ENCODE data around the gene LHB. TPM values are rescaled to one million over a fixed set of nuclear protein-coding genes. Genes with fewer than 3 reads are reported as not detected.

The LHB gene
- total RNA-seq, 1 experiment from 2014 or later: 0.68 TPM

GRCh38 chr19:49006905-49007304 is 10.0 kb downstream of the LHB start:
- no peaks in the 10 kb centered on the region for H3K27me3 Mint-ChIP-seq (ENCODE audit: insufficient read depth, unreplicated experiment)
- CTCF ChIA-PET: interaction anchor here (1.4 kb wide), 1 partner anchor 91 kb away, joined by 3 read pairs; no protein-coding TSS in a partner anchor

GRCh38 chr19:49004964-49005614 is 11.8 kb downstream of the LHB start:
- Mint-ChIP-seq H3K9me3 (ENCODE audit: unreplicated experiment) (no peaks in the 10 kb centered on the region), H3K4me1 (ENCODE audit: low read depth, unreplicated experiment) (no peaks in the 10 kb centered on the region), H3K27ac (ENCODE audit: unreplicated experiment) (no peak overlapping the region), H3K36me3 (ENCODE audit: insufficient read depth, unreplicated experiment) (peaks cover 66% of the 10 kb centered on the region), H3K27me3 (ENCODE audit: insufficient read depth, unreplicated experiment) (no peaks in the 10 kb centered on the region), H3K4me3 (ENCODE audit: unreplicated experiment) (no peak overlapping the region)
- Histone ChIP-seq H3K4me3 (ENCODE audit: low read depth, low read length) (no peak overlapping the region), H3K36me3 (ENCODE audit: control insufficient read depth, insufficient read depth, low read length) (peaks cover 1% of the 10 kb centered on the region; the same call in 1 of the 2 replicates), H3K27me3 (replicated peaks; ENCODE audit: control insufficient read depth, insufficient read depth, low read length) (no peaks in the 10 kb centered on the region), H3K9me3 (no peaks in the 10 kb centered on the region), H3K4me1 (no peaks in the 10 kb centered on the region)
- TF ChIP-seq, protein P1, sequence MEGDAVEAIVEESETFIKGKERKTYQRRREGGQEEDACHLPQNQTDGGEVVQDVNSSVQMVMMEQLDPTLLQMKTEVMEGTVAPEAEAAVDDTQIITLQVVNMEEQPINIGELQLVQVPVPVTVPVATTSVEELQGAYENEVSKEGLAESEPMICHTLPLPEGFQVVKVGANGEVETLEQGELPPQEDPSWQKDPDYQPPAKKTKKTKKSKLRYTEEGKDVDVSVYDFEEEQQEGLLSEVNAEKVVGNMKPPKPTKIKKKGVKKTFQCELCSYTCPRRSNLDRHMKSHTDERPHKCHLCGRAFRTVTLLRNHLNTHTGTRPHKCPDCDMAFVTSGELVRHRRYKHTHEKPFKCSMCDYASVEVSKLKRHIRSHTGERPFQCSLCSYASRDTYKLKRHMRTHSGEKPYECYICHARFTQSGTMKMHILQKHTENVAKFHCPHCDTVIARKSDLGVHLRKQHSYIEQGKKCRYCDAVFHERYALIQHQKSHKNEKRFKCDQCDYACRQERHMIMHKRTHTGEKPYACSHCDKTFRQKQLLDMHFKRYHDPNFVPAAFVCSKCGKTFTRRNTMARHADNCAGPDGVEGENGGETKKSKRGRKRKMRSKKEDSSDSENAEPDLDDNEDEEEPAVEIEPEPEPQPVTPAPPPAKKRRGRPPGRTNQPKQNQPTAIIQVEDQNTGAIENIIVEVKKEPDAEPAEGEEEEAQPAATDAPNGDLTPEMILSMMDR (IDR thresholded peaks at IDR 0.05; ENCODE audit: insufficient read depth in 1 of 2, low read depth in 1 of 2, low read length in 1 of 2, severe bottlenecking in 1 of 2, unreplicated experiment in 1 of 2): no peak
- BruUV-seq (replicated peaks): no TSS peak
- intact Hi-C loops (cut with micrococcal nuclease; ENCODE audit: unreplicated experiment): no loop called here
- DNase-seq: no peak
- CTCF ChIA-PET: no interaction called here
- POLR2A ChIA-PET: no interaction called here

More at GRCh38 chr19:49006905-49007304, 10.0 kb downstream of the LHB start:
- Histone ChIP-seq H3K9me3 (no peaks in the 10 kb centered on the region), H3K27me3 (replicated peaks; ENCODE audit: control insufficient read depth, insufficient read depth, low read length) (no peaks in the 10 kb centered on the region), H3K4me1 (no peaks in the 10 kb centered on the region), H3K4me3 (ENCODE audit: low read depth, low read length) (no peak overlapping the region), H3K36me3 (ENCODE audit: control insufficient read depth, insufficient read depth, low read length) (peaks cover 1% of the 10 kb centered on the region; the same call in 1 of the 2 replicates)
- intact Hi-C loops (cut with micrococcal nuclease; ENCODE audit: unreplicated experiment): no loop called here
- POLR2A ChIA-PET: no interaction called here
- Mint-ChIP-seq H3K36me3 (ENCODE audit: insufficient read depth, unreplicated experiment) (peaks cover 62% of the 10 kb centered on the region), H3K4me1 (ENCODE audit: low read depth, unreplicated experiment) (no peaks in the 10 kb centered on the region), H3K9me3 (ENCODE audit: unreplicated experiment) (no peaks in the 10 kb centered on the region), H3K27ac (ENCODE audit: unreplicated experiment) (no peak overlapping the region), H3K4me3 (ENCODE audit: unreplicated experiment) (no peak overlapping the region)
- BruUV-seq (replicated peaks): no TSS peak
- no peak for DNase-seq
- TF ChIP-seq, protein P1 (IDR thresholded peaks at IDR 0.05; ENCODE audit: insufficient read depth in 1 of 2, low read depth in 1 of 2, low read length in 1 of 2, severe bottlenecking in 1 of 2, unreplicated experiment in 1 of 2): no peak

DNA sequence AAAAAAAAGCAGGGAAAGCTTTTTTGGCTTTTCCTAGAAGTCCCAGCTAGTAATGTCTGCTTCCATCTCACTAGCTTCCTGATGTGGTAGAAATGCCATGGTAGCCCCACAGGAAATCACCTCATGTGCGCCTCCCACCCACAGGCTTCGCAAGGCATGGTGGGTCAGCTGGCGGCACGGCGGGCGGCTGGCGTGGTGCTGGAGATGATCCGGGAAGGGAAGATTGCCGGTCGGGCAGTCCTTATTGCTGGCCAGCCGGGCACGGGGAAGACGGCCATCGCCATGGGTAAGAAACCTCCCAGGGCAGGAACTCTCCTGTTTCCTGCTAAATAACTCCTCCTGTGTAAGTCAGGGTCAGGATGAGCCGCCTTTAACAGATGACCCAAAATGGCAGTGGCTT is 12.8 kb downstream of the LHB start:
- H3K27ac Mint-ChIP-seq (ENCODE audit: unreplicated experiment): no peak overlapping the region
- H3K4me3 ChIP-seq (ENCODE audit: low read depth, low read length): no peak overlapping the region
- POLR2A ChIA-PET: interaction anchor here (0.7 kb wide), 1 partner anchor 124 kb away, joined by 3 read pairs; no protein-coding TSS in a partner anchor
- peaks cover 67% of the 10 kb centered on the region for H3K36me3 Mint-ChIP-seq (ENCODE audit: insufficient read depth, unreplicated experiment)
- H3K36me3 ChIP-seq (ENCODE audit: control insufficient read depth, insufficient read depth, low read length): no peaks in the 10 kb centered on the region; the same call in 1 of the 2 replicates
- H3K9me3 Mint-ChIP-seq (ENCODE audit: unreplicated experiment): no peaks in the 10 kb centered on the region
- no peaks in the 10 kb centered on the region for H3K27me3 ChIP-seq (replicated peaks; ENCODE audit: control insufficient read depth, insufficient read depth, low read length)
- intact Hi-C loops (cut with micrococcal nuclease; ENCODE audit: unreplicated experiment): no loop called here
- H3K4me3 Mint-ChIP-seq (ENCODE audit: unreplicated experiment): no peak overlapping the region
- DNase-seq: no peak
- TF ChIP-seq, protein P1 (IDR thresholded peaks at IDR 0.05; ENCODE audit: insufficient read depth in 1 of 2, low read depth in 1 of 2, low read length in 1 of 2, severe bottlenecking in 1 of 2, unreplicated experiment in 1 of 2): no peak
- H3K9me3 ChIP-seq: no peaks in the 10 kb centered on the region
- CTCF ChIA-PET: interaction anchor here (0.5 to 0.6 kb wide), 2 partner anchors 124 to 126 kb away, joined by 3 read pairs; no protein-coding TSS in a partner anchor
- H3K4me1 Mint-ChIP-seq (ENCODE audit: low read depth, unreplicated experiment): no peaks in the 10 kb centered on the region
- H3K27me3 Mint-ChIP-seq (ENCODE audit: insufficient read depth, unreplicated experiment): no peaks in the 10 kb centered on the region
- no peaks in the 10 kb centered on the region for H3K4me1 ChIP-seq
- no TSS peak for BruUV-seq (replicated peaks)

Measured in Caco-2 (cell line).